Bone marrow (tissue), 2 donors: ENCODE results near the gene MEX3D.
"Not testable (repeated sequence)": the region's sequence is repeated elsewhere in the genome, so short reads cannot be mapped to it uniquely, and the experiment has no call there.

Source experiments
- DNase-seq, 2 donors: peaks; one replicate each; lab custom pipeline; 2025; lab: John Stamatoyannopoulos, UW

MEX3D gene

DNA sequence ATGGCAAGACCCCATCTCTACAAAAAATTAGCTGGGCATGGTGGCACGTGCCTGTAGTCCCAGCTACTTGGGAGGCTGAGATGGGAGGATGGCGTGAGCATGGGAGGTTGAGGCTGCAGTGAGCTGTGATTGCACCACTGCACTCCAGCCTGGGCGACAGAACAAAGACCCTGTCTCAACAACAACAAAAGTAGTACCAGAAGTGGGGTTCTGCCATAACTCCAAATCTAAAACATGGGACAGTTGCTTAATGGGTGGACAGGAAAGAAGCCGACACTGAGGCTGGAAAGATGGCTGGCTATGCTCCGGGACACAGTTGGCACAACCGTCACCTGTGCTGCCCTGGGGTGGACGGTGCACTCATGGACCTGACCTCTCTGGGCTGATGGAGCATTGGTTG lies 32.4 kb downstream of the MEX3D start:
- not testable (repeated sequence) for DNase-seq

DNA sequence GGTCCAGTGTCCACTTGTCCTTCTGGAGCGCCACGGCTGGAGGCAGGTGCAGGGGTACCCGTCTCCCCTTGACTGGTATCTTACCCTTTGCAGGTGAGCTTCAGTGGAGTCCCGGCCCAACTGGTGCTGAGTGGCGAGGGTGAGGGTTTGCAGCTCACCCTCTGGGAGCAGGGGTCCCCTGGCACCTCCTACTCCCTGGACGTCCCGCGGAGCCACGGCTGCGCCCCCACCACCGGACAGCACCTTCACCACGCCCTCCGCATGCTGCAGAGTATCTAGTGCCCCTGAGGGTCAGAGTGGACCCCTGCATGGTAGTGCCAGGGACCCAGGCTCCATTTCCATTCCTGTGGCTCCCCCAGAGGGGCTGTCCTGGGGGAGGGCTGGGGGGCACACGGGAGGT lies 33.2 kb downstream of the MEX3D start:
- no peak for DNase-seq

DNA sequence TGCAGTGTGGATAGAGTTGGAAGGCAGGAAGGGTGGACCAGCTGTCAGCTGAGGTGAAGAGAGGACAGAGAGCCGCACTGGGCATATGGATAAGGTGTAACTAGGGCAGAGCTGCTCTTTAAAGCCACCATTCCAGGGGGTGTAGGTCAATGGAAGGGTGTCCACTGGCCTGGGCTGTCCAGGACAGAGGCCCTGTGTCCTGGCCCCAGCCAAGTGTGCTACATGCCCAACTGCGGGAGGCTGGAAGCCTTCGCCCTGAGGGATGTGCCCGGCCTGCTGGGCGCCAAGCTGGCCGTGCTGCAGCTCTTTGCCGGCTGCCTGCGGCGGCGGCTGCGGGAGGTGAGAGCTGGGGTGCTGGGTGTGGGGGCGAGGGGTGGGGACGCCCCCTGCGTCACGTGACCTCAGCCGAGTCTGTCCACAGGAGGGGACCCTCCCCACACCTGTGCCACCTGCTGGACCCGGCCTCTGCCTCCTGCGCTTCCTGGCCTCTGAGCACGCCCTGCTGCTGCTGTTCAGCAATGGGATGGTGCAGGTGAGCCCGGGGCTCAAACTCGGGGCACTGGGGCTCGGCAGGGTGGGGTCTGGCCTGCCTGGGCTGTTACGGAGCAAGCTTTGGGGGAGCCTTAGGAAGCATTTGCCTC lies 34.5 kb downstream of the MEX3D start:
- no peak for DNase-seq

DNA sequence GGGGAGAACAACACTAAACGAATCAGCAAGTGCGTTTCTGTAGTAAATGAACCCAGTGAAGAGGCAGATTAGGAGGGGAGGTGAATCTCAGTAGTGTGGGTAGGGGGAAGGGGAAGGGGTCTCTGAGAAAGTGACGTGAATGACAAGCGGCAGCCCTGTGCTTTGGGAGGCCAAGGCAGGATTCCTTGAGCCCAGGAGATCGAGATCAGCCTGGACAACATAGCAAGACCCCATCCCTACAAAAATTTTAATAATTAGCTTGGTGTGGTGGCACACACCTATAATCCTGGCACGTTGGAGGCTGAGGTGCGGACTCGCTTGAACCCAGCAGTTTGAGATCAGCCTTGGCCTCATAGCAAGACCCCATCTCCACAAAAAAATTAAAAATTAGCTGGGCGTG lies 36.1 kb downstream of the MEX3D start:
- DNase-seq: no peak

DNA sequence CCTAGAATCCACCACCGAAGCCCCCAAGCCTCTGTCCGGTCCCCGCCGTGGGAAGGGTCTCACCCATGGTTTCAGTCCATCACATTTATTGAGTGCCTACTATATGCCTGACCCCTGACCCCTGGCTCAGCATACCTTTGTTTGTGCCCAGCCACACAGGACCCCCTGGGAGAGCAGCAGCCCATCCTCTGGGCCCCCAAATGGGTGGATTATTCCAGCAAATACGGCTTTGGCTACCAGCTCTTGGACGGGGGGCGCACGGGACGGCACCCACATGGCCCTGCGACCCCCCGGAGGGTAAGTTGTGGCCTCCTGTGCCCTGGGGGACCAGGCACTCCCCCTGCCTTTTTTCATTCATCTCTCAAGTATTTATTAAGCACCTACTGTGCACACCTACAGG lies 36.5 kb downstream of the MEX3D start:
- no peak for DNase-seq

DNA sequence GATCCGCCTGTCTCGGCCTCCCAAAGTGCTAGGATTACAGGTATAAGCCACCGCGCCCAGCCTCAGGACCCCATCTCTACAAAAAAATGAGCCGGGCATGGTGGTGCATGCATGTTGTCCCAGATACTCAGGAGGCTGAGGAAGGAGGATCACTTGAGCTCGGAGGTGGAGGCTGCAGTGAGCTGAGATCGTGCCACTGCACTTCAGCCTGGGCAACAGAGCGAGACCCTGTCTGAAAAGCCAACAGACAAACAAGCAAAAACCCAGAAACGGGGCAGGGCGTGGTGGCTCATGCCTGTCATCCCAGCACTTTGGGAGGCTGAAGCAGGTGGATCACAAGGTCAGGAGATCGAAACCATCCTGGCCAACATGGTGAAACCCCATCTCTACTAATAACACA lies 37.3 kb downstream of the MEX3D start:
- DNase-seq: not testable (repeated sequence)

DNA sequence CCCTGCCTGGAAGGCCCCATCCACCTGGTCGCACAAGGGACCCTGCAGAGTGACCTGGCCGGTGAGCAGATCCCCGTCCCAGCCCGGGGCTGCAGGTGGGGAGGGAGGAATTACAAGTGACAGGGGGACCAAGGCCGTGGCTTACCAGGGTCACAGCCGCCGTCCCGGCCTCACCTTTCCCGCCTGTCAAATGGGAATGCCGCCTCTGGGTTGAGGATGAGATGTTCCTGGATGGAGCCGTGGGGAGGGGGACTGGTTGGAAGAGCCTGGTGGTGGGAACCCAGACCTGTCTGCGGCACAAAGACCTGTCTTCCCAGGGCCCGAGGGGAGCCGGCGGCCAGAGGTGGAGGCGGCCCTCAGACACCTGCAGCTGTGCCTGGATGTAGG lies 38.7 kb downstream of the MEX3D start:
- DNase-seq: no peak

DNA sequence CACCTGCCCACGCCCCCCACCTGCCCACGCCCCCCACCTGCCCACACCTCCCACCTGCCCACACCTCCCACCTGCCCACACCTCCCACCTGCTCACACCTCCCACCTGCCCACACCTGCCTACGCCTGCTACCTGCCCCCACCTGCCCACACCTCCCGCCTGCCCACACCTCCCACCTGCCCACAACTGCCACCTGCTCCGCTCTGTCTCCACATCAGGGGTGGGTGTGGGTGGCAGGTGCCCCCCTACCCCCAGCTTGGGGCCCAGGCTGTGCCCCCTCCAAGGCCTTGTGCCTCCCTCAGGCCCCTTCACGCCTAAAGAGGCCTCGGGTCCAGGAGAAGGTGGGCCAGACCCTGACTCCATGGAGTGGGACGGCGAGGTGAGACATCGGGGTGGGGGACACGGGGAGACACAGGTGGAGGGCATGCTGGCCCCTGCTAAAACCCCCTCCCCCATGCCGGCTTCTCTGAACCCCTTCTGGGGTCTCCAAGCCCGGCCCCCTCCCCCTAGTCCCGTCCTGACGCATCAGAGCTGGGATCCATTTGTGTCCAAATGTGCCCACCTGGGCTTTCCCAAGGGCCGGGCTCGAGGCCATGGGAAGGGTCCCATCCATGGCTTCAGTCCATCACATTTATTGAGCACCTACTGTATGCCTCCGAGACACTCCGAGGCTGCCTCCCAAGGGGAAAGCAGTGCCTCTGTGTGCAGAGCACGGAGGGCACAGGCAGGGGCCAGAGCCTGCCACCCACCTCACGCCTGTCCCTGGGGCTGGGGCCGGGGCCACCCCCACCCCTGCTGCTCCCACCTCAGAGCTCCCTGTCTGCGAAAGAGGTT lies 39.3 kb downstream of the MEX3D start:
- DNase-seq: no peak

DNA sequence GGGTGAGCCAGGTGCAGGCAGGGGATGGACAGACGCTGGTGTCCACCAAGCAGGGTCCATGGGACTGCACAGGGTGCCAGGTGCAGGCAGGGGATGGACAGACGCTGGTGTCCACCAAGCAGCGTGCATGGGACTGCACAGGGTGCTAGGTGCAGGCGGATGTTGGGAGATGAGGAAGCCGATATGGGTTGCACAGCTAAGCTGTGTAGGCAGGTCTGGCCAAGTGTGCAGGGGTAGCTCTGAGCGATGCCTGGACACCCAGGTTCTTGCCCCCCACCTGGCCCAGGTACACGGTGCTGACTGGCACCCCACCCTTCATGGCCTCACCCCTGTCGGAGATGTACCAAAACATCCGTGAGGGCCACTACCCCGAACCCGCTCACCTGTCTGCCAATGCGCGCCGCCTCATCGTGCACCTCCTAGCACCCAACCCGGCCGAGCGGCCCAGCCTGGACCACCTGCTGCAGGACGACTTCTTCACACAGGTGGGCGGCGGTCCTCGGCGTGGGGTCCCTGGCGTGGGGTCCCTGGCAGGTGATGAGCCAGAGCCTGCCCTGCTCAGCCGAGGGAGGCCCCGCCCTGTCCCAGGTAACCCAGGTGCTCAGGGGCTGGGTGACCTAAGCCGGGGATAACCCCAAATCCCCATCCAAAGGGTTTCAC lies 40.3 kb downstream of the MEX3D start:
- DNase-seq: no peak

DNA sequence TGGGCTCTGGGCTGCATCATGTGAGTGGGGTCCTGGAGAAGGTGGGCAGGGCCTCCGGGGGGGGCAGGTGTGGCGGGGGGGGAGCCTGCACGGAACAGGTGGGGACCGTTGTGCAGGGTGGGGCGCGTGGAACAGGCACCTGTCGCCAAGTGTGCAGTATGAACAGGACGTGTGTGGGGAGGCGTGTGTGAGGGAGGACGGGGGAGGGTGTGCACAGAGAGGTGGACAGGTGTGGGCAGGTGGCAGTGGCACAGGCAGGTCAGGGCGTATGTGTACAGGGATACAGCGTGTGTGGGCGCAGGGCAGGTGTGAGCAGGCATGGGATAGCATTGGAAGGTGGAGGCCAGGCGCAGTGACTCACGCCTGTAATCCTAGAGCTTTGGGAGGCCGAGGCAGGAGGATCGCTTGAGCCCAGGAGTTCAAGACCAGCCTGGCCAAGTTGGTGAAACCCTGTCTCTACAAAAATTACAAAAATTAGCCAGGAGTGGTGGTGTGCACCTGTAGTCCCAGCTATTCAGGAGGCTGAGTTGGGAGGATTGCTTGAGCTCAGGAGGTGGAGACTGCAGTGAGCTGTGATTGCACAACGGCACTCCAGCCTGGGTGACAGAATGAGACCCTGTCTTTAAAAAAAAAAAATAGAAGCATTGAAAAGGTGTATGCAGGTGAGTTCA lies 41.0 kb downstream of the MEX3D start:
- DNase-seq: no peak

DNA sequence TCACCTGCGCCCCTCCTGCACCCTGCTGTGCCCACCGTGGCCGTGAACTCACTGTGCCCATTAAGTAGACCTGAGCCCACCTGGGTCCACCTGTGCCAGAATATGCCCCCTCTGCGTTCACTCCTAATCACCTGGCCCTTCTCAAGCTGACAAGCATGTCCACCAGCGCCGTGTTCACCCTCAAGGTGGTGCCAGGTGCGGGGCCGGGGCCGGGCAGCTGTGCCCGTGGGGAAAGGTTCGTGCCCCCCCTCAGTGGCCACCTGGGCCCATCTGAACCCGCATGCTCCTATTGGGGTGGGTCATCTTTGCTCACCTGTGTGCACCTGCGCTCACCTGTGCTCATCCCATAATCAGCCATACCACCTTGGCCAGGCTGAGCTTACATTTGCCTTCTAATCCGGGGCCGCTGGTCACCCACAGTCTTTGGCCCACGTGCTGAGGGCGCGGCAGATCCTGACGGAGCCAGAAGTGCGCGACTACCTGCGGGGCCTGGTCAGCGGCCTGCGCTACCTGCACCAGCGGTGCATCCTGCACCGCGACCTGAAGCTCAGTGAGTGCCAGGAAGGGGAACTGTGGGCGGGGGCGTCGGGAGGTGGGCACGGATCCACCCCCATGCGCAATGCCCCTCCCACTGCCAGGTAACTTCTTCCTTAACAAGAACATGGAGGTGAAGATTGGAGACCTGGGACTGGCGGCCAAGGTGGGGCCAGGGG lies 41.9 kb downstream of the MEX3D start:
- DNase-seq: no peak

DNA sequence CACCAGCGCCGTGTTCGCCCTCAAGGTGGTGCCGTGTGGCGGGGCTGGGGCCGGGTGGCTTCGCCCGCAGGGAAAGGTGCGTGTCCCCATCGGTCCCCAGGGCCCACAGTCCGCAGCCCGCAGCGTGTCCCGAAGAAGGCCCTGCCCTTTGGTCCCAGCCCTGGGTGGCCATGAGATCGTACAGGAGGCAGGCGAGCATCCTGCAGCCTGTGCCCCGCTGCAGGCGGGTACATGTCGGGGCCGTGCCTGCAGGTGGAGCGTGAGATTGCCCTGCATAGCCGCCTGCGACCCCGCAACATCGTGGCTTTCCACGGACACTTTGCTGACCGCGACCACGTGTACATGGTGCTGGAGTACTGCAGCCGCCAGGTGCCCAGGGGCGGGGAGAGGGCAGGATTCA lies 42.8 kb downstream of the MEX3D start:
- no peak for DNase-seq

DNA sequence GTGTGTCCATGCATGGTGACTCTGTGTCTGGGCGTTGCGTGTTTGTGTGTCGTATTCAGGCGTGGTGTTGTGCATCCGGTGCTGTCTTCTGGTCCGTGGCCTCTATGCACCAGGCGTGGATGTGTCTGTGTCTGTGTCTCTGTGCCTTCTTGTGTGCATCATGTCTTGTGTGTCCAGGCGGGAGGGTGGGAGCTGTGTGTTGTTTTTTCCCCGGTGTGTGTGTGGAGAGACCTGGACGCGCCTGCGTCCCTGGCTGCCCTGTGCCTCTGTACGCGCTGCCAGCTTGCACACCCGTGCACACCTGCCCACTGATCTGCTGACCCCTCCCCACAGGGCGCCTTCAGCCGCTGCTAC lies 43.2 kb downstream of the MEX3D start:
- DNase-seq: no peak

DNA sequence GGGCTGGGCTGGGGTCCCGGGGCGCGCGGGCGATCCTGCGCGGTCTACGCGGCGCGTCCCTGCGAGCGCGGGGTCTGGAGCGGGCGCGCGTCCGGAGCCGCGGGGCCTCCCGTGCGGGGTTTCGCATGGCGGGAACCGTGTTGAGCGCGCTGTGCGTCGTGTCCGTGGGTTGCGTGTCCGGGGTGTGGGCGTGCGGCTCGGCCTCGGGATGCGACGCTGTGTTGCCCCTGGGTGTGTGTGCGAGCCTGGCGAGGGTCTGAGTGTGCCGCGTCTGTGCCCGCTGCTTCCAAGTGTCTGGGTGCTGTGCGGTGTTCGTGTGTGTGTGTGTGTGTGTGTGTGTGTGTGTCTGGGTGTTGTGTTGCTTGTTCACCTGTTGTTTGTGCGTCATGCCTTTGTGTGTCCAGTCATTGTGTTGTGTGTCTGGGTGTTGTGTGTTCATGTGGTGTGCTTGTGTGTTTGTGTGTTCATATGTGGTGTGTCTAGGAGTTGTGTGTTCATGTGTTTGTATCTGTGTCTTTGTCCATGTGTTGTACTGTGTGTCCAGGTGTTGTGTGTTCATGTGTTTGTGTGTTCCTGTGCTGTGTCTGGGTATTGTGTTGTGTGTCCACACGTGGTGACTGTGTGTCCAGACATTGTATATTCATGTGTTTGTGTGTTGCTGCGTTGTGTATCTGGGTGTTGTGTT lies 43.7 kb downstream of the MEX3D start:
- DNase-seq: no peak

DNA sequence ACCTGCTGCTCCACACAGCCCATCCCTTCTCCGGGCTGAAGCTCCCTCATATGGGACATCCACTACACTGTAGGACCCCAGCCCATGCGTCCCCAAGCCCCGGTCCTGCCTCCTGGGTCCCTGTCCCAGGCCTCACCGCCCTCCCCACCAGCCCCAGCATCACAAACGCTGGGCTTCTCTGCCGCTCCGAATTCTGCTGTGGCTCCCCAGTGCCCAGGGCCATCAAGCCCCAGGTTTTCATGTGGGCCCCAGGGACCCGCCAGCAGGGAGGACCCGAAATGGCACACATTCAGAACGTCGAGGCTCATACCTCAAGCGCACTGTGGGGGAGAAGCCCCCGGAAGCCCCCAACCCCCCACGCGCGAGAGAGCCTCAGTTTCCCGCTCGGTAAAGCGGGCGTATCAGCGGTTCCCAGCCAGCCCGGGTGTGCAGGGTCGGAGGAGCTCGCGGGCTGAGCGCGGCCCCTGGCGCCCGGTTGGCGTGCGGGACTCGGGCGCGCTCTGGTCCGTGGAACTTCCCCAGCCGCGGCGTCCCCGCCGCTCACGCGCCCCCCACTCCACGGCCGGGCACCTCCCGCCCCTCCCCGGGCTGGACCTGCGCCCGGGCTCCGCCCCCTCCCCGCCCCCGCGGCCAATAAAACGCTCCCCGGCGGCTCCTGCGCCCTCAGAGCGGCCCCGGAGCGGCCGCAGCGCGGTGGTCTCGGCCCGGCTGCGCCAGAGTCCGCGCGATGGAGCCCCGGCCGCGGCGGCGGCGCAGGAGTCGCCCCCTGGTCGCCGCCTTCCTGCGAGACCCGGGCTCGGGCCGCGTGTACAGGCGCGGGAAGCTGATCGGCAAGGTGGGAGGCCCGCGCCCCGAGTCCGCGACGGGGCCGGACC lies 44.5 kb downstream of the MEX3D start, which contains the start of gene PLK5:
TSS of gene PLK5 (plus strand) at position 666 of the 875 bp plus-strand sequence. CDS start 2,920 bp downstream, outside the sequence.
- DNase-seq: no peak

DNA sequence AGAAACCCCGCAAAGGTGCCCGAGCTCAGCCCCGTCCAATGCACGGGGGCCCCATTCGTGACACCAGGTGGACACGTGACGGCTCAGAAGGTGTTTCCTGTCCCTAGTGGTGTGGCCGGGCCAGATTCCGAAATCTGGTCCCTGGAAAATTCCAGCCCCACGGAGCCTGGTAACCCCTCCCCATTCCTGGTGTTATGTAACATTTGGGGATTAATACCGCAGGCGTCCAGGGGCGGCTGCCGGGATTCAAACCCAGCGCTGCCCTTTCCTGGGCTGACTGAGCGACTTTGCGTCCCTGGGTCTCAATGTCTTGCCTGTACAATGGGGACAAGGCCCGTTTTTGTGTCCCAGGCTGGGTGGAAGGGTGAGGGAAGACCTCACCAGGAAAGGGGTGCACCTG lies 45.3 kb downstream of the MEX3D start:
- no peak for DNase-seq

DNA sequence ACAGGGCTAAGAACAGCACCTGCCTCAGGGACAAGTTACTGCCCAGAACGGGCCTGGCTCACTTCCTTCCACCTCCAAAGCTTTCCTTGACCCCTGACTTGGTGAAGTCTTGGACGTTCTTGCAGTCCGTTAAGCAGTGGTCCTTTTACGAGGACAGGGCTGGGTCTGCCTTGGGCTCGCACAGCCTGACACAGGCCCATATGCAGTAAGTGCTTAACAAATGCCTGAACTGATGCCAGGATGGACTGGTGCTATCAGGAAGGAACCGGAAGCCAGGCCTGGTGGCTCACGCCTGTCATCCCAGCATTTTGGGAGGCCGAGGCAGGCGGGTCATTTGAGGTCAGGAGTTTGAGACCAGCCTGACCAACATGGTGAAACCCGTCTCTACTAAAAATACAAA lies 46.1 kb downstream of the MEX3D start:
- DNase-seq: no peak

DNA sequence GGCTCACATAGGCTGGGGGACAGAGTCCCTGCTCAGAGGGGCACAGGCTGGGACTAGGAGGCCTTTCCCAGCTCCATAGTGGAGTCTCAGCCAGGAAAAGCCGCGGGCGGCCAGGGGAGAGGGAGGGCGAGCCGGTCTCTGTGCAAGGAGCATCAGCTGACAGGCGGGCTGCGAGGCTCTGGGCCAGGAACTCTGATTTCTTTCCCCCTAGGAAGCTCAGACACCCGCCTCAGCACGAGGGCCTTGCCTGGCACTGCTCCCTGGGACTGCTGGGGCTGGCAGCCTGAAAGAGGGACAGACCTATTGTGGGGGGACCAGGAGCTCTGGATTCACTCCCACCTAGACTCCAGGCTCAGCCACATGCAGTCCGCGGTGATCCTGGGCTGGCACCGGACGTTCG lies 46.5 kb downstream of the MEX3D start:
- DNase-seq: no peak

DNA sequence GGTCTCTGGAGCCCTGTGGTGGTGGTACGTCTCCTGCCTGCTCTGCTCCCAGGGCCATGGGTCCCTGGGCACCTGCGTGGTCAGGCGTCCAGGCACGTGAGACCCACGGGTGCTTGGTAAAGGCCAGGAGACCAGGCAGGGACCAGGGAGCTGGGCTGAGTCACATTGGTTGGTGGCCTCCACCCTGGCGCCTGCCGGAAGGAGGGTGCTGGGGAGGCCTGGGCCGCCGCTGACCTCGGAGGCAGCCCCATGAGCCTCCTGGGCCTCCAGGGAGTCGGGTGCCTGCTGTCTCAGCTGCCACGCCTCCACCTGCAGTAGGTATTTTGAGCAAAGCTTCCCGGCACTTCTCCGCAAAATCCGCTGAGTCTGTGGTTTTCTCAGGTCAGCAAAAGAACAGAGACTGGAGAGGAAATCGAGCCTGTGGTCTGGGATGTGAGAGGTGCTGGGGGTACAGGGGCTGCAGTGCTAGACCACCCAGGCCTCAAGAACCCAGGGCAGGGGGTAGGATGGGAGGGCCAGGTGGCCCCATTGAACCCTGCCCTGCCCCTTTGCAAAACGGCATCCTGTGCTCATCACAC lies 47.8 kb downstream of the MEX3D start:
- DNase-seq: no peak

DNA sequence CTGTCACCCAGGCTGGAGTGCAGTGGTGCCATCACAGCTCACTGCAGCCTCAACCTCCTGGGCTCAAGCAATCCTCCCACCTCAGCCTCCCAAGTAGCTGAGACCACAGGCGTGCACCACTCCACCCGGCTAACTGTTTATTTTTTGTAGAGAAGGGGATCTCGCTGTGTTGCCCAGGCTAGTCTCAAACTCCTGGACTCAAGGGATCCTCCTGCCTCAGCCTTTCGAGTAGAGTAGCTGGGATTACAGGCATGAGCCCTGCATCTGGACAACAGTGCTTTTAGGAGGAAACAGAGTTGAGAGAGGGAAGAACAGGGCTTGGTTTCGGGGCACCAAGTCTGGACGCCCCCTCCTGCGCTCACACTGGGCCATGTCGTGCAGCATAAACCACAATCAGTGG lies 48.3 kb downstream of the MEX3D start:
- not testable (repeated sequence) for DNase-seq
